C4-2B (cell line): ENCODE measurements around the gene TMCC3.
A peak's percentile ranks its signal among the peaks of the same experiment; 100 is the strongest.

Source experiments
- H3K27ac ChIP-seq: fragments of 450-650 bp; 2 replicates; pipeline ENCODE4 v1.5.1; 2017
- CTCF ChIP-seq: fragments of 450-650 bp; conservative IDR thresholded peaks from 2 replicates; pipeline ENCODE4 v1.5.1; 2017; ENCODE audit warnings: mild to moderate bottlenecking
- ZFX ChIP-seq: fragments of 450-650 bp; IDR thresholded peaks from 2 replicates; pipeline ENCODE4 v1.6.1; 2017

The TMCC3 gene

GRCh38 chr12:94553875-94554274, 96.5 kb downstream of the TMCC3 start:
- no peak overlapping the region for H3K27ac ChIP-seq

DNA sequence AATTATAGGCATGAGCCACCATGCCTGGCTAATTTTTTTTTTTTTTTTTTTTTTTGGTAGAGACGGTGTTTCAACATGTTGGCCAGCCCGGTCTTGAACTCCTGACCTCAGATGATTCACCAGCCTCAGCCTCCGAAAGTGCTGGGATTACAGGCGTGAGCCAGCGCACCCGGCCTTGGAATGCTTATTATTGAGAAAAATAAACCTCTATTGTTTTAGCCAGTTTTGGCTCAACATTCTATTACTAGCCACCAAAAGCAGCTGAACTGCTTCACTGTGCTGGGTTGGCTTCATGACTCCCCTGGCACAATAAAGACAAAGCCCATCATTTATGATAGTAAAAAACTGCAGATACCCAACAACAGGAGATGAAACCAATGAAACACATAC, 97.2 kb downstream of the TMCC3 start:
- H3K27ac ChIP-seq = no peak overlapping the region
- no peak for TF ChIP-seq CTCF
- no peak for TF ChIP-seq ZFX

More at GRCh38 chr12:94553875-94554274, 96.5 kb downstream of the TMCC3 start:
- no peak for TF ChIP-seq CTCF
- no peak for TF ChIP-seq ZFX

DNA sequence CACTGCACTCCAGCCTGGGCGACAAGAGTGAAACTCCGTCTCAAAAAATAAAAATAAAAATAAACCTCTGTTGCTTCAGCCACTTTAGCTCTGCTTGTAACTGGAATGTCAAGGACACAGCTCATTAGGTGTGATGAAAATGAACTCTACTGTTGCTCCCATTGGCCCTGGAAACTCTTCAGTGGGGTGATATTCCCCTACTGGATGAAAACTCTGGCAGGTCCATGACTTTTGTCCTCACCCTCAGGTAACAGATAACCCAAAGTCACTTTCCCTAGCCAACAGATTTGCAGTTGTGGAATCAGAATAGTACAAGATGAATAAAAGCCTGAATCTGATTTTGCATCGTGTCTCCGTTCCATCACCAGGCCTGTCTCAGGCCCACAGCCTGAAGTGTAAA, 98.5 kb downstream of the TMCC3 start:
- no peak overlapping the region for H3K27ac ChIP-seq
- TF ChIP-seq ZFX (no peak), CTCF (no peak)

- no peak overlapping the region for H3K27ac ChIP-seq
- TF ChIP-seq CTCF (no peak), ZFX (no peak)
Measured at GRCh38 chr12:94550964-94551363, 99.4 kb downstream of the TMCC3 start.

DNA sequence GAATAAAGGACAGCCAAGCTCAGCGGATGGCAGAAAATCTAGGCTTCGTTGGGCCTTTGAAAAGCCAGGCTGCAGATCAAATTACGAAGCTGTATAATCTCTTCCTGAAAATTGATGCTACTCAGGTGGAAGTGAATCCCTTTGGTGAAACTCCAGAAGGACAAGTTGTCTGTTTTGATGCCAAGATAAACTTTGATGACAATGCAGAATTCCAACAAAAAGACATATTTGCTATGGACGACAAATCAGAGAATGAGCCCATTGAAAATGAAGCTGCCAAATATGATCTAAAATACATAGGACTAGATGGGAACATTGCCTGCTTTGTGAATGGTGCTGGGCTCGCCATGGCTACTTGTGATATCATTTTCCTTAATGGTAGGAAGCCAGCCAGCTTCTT, 101.5 kb downstream of the TMCC3 start:
- peak overlapping the region; percentile 75 for H3K27ac ChIP-seq

DNA sequence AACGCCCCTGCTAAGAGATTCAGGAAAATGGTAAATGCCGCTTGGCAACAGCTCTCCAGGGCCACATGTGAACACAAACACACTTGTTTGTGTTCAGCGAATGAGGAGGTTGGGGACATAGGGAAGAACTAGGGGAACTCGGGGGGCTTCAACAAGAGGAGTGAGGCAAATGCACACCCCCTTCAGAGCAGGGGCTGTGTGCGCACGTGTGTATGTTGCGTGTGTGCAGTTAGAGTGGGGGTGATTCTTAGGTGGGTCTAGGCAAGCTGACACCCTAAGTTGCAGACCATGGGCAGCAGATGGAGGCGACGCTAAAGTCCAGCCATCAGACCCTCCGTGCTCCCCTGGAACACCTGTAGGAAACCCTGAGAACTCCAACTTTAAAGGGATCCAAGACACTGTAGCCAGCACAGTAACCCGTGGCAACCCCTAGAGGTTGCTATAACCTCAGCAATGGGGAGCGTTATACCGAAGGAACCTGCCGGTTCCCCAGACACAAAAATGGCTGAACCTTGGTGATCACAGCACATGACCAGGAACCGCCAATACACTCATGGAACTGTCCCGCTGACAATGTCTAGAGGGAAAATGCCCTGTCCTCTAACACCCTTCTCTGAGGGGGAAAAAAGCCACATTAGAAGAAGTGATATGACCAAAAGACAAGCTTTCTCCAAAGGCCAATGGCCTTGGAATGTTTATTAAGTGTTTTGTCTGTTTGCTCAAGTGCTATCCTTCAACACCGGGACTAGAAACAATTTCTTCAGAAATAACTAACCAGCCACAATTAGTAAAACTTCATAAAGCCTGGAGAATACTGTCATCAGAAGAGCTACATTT, 104.2 kb downstream of the TMCC3 start:
- no peak for TF ChIP-seq ZFX
- peak; percentile 65 for TF ChIP-seq CTCF
- H3K27ac ChIP-seq = no peak overlapping the region

- H3K27ac ChIP-seq = no peak overlapping the region
- TF ChIP-seq CTCF (no peak), ZFX (no peak)
Measured at GRCh38 chr12:94544355-94544754, 106.0 kb downstream of the TMCC3 start.

DNA sequence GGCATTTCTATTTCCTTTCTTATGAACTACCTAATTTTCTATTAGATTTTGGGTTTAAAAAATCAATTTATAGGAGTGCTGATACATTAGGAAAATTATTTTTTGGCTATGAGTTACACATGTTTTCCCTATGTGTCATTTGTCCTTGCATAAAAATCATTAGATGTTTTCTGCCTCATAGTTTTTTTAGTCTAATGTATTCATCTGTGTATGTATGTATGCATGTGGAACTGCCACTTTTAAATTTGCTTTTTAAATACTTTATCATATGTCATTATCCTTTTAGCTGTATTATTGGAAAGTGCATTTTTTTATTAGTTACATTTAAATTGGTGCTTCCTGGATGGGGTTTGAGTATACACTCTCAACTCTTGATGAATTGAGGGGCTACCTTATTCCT, 112.0 kb downstream of the TMCC3 start:
- no peak for TF ChIP-seq CTCF
- TF ChIP-seq ZFX = no peak
- no peak overlapping the region for H3K27ac ChIP-seq
